Duodenal mucosa (tissue), 2 donors: ENCODE results near the gene TMEM14A.
A peak's percentile ranks its signal among the peaks of the same experiment; 100 is the strongest.
"Not testable (repeated sequence)": the region's sequence is repeated elsewhere in the genome, so short reads cannot be mapped to it uniquely, and the experiment has no call there.

ENCODE experiments used
- H3K27ac ChIP-seq: one replicate; pipeline ENCODE4 v1.7.0; 2013; ENCODE audit warnings: low read depth, low read length
- H3K27me3 ChIP-seq, 2 donors: one replicate each; pipeline ENCODE4 v1.7.0; 2013; ENCODE audit warnings: low read length in 2 of 2, control low read depth in 1 of 2; ENCODE audit not compliant: insufficient read depth in 2 of 2, control insufficient read depth in 1 of 2
- H3K36me3 ChIP-seq, 2 donors: one replicate each; pipeline ENCODE4 v1.7.0; 2013; ENCODE audit warnings: low read length in 2 of 2, control low read depth in 1 of 2; ENCODE audit not compliant: insufficient read depth in 2 of 2, control insufficient read depth in 1 of 2
- H3K4me1 ChIP-seq, 2 donors: one replicate each; pipeline ENCODE4 v1.7.0; 2013; ENCODE audit warnings: low read length in 2 of 2, control low read depth in 1 of 2; ENCODE audit not compliant: insufficient read depth in 2 of 2, control insufficient read depth in 1 of 2
- H3K4me3 ChIP-seq, 2 donors: one replicate each; pipeline ENCODE4 v1.7.0; 2013; ENCODE audit warnings: low read length in 2 of 2, low read depth in 1 of 2
- H3K9ac ChIP-seq, 2 donors: one replicate each; pipeline ENCODE4 v1.7.0; 2013; ENCODE audit warnings: low read length in 2 of 2, low read depth in 1 of 2
- H3K9me3 ChIP-seq, 2 donors: one replicate each; pipeline ENCODE4 v1.7.0; 2013; ENCODE audit warnings: low read length in 2 of 2, control low read depth in 1 of 2; ENCODE audit not compliant: control insufficient read depth in 1 of 2

The TMEM14A gene

DNA sequence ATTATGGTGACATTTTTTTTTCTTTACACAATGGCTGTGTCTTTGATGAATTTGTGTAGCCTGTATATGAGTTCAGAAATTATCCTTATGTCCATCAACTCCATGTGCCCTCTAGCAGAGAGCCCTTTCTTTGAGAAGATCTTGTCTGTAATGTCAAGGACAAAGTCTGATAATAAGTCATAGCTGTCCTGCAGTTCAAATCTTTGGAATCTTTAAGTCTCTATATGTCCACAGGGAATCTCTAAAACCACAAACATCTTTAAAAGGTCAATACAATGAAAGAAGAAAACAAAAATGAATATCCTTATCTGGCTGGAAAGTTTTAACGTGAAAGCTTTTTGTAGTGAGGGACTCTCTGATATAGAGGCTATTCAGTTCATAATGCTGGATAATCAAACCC is 16.9 kb upstream of the TMEM14A start:
- Histone ChIP-seq H3K27me3 (no peaks in the 10 kb centered on the region), H3K36me3 (no peaks in the 10 kb centered on the region), H3K9ac (no peak overlapping the region), H3K4me3 (no peak overlapping the region), H3K27ac (no peak overlapping the region), H3K9me3 (no peaks in the 10 kb centered on the region), H3K4me1 (no peaks in the 10 kb centered on the region)

- Histone ChIP-seq H3K9ac (no peak overlapping the region), H3K36me3 (no peaks in the 10 kb centered on the region), H3K27me3 (no peaks in the 10 kb centered on the region), H3K4me3 (no peak overlapping the region), H3K27ac (no peak overlapping the region), H3K9me3 (no peaks in the 10 kb centered on the region), H3K4me1 (no peaks in the 10 kb centered on the region)
These were observed 16.3 kb upstream of the TMEM14A start for GRCh38 chr6:52654592-52654991.

GRCh38 chr6:52655941-52656340 is 15.0 kb upstream of the TMEM14A start:
- not testable (repeated sequence) for H3K36me3 ChIP-seq, H3K4me3 ChIP-seq, H3K27me3 ChIP-seq, H3K27ac ChIP-seq, H3K4me1 ChIP-seq, H3K9me3 ChIP-seq, H3K9ac ChIP-seq

DNA sequence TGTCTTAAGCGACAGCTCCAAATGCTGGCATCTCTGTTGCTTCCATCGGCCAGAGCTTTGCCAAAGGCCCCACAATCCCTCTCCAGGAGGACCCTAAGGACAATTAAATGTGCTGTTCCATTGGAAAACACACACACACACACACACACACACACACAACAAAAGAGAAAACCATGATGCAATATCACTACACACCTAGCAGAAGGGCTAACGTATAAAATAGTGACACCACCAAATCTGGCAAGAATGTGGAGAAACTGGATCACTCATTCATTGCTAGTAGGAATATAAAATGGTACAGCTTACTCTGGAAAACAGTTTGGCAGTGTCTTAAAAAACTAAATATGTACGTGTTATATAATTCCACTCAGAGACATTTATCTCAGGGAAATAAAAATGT is 13.0 kb upstream of the TMEM14A start:
- H3K27me3 ChIP-seq = no peaks in the 10 kb centered on the region
- no peaks in the 10 kb centered on the region for H3K4me1 ChIP-seq
- H3K9ac ChIP-seq = no peak overlapping the region

GRCh38 chr6:52661551-52661950 is 9.4 kb upstream of the TMEM14A start:
- Histone ChIP-seq H3K27me3 (no peaks in the 10 kb centered on the region), H3K4me1 (peaks cover 15 to 18% of the 10 kb centered on the region in 2 donors), H3K27ac (no peak overlapping the region), H3K9me3 (no peaks in the 10 kb centered on the region), H3K36me3 (no peaks in the 10 kb centered on the region), H3K9ac (no peak overlapping the region), H3K4me3 (no peak overlapping the region)

More for the DNA sequence above, 13.0 kb upstream of the TMEM14A start:
- Histone ChIP-seq H3K9me3 (no peaks in the 10 kb centered on the region), H3K36me3 (no peaks in the 10 kb centered on the region), H3K27ac (no peak overlapping the region), H3K4me3 (no peak overlapping the region)

GRCh38 chr6:52662031-52662430 is 8.9 kb upstream of the TMEM14A start:
- H3K4me1 ChIP-seq = peaks cover 19 to 20% of the 10 kb centered on the region in 2 donors
- no peaks in the 10 kb centered on the region for H3K27me3 ChIP-seq
- no peak overlapping the region for H3K27ac ChIP-seq
- no peaks in the 10 kb centered on the region for H3K9me3 ChIP-seq
- H3K36me3 ChIP-seq = no peaks in the 10 kb centered on the region
- H3K4me3 ChIP-seq = no peak overlapping the region
- H3K9ac ChIP-seq = no peak overlapping the region

GRCh38 chr6:52663120-52663935 is 7.6 kb upstream of the TMEM14A start:
- peak overlapping the region; percentile 86 to 89 for H3K4me3 ChIP-seq
- H3K36me3 ChIP-seq = no peaks in the 10 kb centered on the region
- H3K9me3 ChIP-seq = no peaks in the 10 kb centered on the region
- H3K27ac ChIP-seq = no peak overlapping the region
- H3K9ac ChIP-seq = peak overlapping the region in 1 of 2 donors; percentile 81
- no peaks in the 10 kb centered on the region for H3K27me3 ChIP-seq
- H3K4me1 ChIP-seq = peaks cover 27 to 28% of the 10 kb centered on the region in 2 donors

DNA sequence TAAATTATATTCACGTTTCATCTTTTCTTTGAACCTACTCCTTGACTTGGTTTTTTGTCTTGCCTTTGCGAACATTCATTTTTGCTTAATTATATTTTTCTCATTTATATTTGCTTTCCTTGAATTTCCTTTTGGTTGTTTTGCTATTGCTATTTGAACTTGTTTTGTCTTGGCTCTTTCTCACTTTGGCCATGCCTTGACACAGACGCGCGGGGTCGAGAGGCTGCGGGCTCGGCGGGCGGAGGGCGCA is 7.1 kb upstream of the TMEM14A start:
- H3K4me1 ChIP-seq = peaks cover 27 to 28% of the 10 kb centered on the region in 2 donors
- peak overlapping the region; percentile 86 to 89 for H3K4me3 ChIP-seq
- no peaks in the 10 kb centered on the region for H3K36me3 ChIP-seq
- H3K27me3 ChIP-seq = no peaks in the 10 kb centered on the region
- peak overlapping the region; percentile 26 for H3K27ac ChIP-seq
- H3K9me3 ChIP-seq = no peaks in the 10 kb centered on the region
- H3K9ac ChIP-seq = peak overlapping the region in 1 of 2 donors; percentile 81

DNA sequence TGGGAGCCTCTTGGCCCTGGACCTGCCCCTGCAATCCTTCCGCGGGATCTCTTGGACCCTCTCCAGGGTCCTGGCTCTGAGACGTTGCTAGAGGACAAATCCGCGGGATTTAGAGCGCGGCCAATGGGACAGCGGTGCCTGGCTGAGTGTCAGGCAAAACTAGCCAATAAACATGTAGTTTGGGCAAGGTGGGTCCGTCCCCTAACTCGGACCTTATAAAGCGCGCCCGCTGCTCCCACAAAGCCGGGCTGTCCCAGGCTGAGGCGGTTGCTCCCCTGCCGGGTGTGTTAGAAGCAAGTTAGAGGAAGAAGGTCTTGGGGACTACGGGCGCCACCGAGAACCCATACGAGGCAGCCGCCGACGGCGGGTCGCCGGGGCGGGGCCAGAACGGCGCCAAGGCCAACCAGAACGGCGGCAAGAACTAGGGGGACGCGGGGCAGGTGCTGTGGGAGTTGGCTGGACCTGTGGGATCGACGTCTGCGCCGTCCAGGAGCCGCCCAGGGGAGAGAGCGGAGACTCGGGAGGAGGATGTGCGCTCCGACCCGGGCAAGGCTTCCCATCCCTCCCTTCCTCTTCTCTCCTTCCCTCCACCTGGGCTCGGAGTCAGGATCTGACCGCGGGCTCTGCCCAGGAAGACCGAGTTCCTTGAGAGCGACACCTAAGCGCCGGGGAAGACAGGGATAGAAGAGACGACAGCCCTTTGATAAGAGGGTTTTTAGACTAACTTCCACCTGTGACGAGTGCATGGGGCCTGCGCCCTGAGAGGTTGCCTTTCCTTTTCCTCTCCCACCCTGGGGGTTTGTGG is 6.5 kb upstream of the TMEM14A start:
- peak overlapping the region; percentile 80 to 81 for H3K9ac ChIP-seq
- peak overlapping the region; percentile 26 for H3K27ac ChIP-seq
- no peaks in the 10 kb centered on the region for H3K9me3 ChIP-seq
- H3K4me3 ChIP-seq = peak overlapping the region; percentile 86 to 89
- peaks cover 27 to 28% of the 10 kb centered on the region in 2 donors for H3K4me1 ChIP-seq
- H3K36me3 ChIP-seq = no peaks in the 10 kb centered on the region
- no peaks in the 10 kb centered on the region for H3K27me3 ChIP-seq

GRCh38 chr6:52664991-52665686 is 5.8 kb upstream of the TMEM14A start:
- peak overlapping the region; percentile 86 to 89 for H3K4me3 ChIP-seq
- H3K4me1 ChIP-seq = peaks cover 27 to 29% of the 10 kb centered on the region in 2 donors
- H3K9ac ChIP-seq = peak overlapping the region; percentile 80 to 81
- H3K9me3 ChIP-seq = no peaks in the 10 kb centered on the region
- H3K27me3 ChIP-seq = no peaks in the 10 kb centered on the region
- no peak overlapping the region for H3K27ac ChIP-seq
- H3K36me3 ChIP-seq = no peaks in the 10 kb centered on the region
